ENCODE measurements around the gene ZNF418.
A peak's percentile ranks its signal among the peaks of the same experiment; 100 is the strongest.
"Not testable (repeated sequence)": the region's sequence is repeated elsewhere in the genome, so short reads cannot be mapped to it uniquely, and the experiment has no call there.

ZNF418 gene

DNA sequence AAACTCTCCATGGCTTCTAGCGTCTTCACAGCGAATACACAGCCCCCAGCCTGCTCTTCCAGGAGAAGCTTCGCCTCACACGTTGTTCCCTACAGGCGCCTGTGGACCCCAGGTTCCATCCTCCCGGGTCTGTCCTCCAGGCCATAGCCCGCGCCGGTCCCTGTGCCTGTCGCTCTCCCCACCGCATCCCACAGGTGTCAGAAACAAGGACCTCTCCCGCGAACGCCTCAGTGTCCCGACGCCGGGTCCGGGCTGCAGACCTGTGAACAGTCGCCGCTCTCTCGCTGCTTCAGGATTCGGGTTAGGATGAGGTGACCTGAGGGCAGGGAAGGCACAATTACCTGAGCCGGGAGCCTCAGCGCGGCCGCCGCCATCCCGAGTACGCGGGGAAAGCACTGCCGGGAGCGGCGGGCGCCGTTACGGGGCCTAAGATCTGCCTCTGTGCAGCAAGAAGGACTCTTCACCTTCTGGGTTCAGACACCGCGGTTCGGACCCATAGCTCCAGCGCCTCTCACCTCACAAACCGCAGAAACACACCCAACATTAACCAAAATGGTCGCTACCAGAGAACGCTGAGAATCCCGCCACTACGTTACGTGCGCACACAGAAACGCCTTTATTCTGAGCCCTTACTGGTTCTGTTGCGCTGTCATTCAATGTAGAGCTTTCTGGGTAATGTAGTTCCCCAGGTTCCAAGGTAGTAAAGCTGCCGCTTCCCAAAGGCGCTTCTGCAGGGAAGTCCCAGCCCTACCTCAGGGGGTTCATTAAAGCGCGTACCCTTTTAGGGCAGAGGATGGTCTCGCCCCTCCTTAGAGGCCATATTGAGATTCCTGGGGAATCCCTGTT, at the start of gene ZNF418:
TSS of gene ZNF418 (minus strand) at position 583 of the 846 bp plus-strand sequence. CDS start 1,580 bp downstream, outside the sequence.
- no peak for DNase-seq (ENCODE audit: low read depth)

DNA sequence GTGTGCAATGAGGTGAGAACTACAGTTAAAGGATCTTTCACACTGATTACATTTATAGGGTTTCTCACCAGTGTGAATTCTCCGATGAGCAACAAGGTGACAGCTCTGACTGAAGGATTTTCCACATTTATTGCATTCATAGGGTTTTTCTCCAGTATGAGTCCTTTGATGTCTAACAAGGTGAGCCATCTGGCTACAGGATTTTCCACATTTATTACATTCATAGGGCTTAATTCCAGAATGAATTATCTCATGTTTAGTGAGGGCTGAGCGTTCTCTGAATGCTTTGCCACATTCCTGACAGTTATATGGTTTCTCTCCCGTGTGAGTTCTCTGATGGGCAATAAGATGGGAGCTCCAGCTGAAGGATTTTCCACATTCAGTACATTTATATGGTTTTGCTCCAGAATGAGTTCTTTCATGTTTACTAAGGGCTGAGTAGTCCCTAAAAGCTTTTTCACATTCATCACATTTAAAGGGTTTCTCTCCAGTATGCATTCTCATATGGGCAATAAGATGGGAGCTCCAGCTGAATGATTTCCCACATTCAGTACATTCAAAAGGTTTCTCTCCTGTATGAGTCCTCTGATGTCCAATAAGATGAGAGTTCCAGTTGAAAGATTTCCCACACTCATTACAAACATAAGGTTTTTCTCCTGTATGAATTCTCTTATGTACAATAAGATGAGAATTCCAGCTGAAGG, 43.5 kb upstream of the ZNF418 start:
- DNase-seq (ENCODE audit: low read depth): no peak

- DNase-seq (ENCODE audit: low read depth): no peak
Observed at GRCh38 chr19:57974434-57974833, 39.2 kb upstream of the ZNF418 start, which contains the start of gene C19orf18. Gene C19orf18 (minus strand): TSS chr19:57974534. CDS start chr19:57974432, 102 bp downstream.

GRCh38 chr19:57964761-57965160, 29.6 kb upstream of the ZNF418 start:
- DNase-seq (ENCODE audit: low read depth): no peak

DNA sequence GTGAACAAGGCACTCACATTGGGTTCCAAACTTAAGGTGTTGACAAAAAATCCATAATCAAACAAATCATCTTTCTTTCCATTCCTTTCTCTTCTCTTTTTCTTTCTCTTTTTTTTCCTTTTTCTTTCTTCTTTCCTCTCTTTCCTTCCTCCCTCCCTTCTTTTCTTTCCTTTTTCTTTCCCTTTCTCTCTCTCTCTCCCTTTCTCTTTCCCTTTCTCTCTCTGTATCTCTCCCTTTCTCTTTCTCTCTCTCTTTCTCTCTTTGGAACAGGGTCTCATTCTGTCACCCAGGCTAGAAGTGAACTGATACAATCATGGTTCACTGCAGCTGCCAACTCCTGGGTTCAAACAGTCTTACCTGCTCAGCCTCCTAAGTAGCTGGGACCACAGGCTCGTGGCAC, 26.6 kb upstream of the ZNF418 start:
- DNase-seq (ENCODE audit: low read depth): no peak

GRCh38 chr19:57954996-57955395, 19.8 kb upstream of the ZNF418 start:
- DNase-seq (ENCODE audit: low read depth): no peak

- no peak for DNase-seq (ENCODE audit: low read depth)
Observed at GRCh38 chr19:57949702-57950101, 14.5 kb upstream of the ZNF418 start.

GRCh38 chr19:57949296-57949695, 14.1 kb upstream of the ZNF418 start:
- DNase-seq (ENCODE audit: low read depth): no peak

GRCh38 chr19:57947419-57948134, 12.4 kb upstream of the ZNF418 start, which contains the start of gene ZNF256:
Gene ZNF256 (minus strand): TSS chr19:57947706. CDS start chr19:57947474, 232 bp downstream.
- DNase-seq (ENCODE audit: low read depth): peak; percentile 79

GRCh38 chr19:57947088-57947418, 11.9 kb upstream of the ZNF418 start:
- DNase-seq (ENCODE audit: low read depth): no peak

GRCh38 chr19:57946316-57946715, 11.1 kb upstream of the ZNF418 start:
- no peak for DNase-seq (ENCODE audit: low read depth)

GRCh38 chr19:57941593-57941992, 6.4 kb upstream of the ZNF418 start:
- no peak for DNase-seq (ENCODE audit: low read depth)

DNA sequence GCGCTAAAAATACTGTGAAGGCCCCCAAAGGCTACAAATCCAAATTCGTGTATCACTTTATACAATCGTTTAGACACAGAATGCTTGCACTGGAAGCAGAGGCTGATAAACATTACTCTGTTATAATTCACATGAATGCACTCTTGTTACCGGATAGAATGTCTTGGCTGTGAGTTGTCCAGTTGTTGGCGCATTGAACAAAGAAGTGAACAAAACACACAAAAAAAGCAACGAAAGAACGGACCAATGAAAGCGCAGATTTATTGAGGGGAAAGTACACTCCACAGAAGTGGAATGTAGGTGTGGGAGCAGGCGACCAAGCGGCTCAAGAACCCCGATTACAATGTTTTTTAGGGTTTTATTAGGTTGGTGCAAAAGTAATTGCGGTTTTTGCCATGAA, 529 bp upstream of the ZNF418 start:
- DNase-seq (ENCODE audit: low read depth): no peak

DNA sequence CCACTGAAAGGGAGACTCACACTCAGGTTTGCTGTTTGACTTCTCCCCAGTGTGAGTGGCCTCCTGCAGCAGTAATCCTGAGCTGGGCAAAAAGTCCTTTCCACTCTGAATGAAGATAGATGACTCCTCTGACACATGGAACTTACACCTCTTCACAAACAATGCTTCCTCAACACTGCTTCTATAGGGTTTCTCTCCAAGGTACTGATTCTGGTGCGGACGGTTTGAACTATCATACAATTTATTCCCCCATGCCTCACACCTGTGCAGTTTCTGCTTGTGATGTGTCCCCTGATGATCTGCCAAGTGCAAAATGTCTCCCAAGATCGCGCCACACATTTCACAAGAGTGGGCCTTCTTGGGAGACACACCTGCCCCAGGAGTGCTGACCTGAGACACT, 7.6 kb downstream of the ZNF418 start:
- DNase-seq (ENCODE audit: low read depth): no peak

DNA sequence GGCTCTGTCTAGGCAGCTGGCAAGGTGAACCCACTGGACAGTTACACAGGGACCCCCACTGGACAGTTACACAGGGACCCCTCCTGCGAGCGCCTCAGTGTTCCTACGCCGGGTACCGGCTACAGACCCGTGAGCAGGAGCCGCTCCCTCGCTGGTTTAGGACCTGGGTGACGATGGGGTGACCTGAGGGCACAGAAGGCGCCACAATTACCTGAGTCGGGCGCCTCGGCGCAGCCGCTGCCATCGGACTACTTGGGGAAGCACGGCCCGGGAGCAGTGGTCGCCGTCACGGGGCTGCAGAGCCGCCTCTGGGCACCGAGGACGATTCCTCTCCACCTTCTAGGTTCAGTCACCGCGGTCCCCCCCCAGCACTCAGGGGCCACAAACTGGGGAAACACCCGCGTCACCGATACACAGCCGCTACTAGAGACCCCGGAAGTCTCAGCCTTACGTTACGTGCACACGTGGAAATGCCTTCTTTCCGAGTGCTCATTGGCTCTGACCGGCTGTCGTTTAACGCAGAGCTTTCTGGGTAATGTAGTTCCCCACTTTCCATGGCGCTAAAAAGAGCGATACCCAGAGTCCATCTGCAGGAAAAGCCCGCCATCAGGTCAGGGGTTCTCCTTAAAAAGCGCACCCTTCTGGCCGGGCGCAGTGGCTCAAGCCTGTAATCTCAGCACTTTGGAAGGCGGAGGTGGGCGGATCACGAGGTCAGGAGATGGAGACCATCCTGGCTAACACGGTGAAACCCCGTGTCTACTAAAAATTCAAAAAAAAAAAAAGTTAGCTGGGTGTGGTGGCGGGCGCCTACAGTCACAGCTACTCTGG, 18.8 kb downstream of the ZNF418 start, which contains the start of gene ZNF417:
TSS of gene ZNF417 (minus strand) at position 425 of the 828 bp plus-strand sequence. CDS start at position 244, 181 bp downstream.
- DNase-seq (ENCODE audit: low read depth): peak; percentile 75

DNA sequence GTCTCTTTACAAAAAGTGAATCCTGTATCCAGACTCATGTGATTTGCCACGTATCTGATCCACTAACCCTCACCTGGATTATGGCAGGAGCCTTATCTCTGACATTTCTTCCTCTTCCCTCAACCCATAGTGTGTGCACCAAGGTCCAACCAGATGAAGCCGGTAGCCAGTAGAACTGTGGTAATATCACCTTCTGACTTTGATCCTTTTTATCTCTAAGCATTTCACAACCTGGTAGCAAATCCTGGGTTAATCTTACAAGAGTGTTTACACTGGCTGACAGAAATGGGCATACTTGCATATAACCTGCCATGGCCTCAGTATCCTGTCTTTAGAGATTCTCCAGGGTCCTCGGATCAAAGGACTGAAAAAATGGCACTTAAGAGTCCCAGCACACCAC, 20.7 kb downstream of the ZNF418 start:
- DNase-seq (ENCODE audit: low read depth): no peak

DNA sequence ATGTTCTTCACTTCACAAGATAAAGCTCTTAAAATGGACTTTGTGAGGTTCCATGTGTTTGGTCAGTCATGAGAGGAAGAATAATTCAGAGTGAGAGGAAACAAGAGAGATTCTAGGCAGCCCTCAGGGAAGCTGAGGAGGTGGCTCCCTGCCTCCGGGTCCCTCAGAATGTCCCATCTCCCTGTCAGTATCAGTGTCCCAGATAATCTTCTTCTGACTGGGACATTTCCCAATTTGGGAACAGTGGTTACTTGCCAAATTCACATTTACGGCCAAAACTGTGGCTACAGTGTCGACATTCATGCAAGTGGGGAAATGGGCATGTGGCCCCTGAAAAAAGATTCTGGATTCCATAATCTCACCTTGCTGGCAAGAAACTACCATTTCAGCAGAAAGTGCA, 27.8 kb downstream of the ZNF418 start:
- DNase-seq (ENCODE audit: low read depth): no peak

DNA sequence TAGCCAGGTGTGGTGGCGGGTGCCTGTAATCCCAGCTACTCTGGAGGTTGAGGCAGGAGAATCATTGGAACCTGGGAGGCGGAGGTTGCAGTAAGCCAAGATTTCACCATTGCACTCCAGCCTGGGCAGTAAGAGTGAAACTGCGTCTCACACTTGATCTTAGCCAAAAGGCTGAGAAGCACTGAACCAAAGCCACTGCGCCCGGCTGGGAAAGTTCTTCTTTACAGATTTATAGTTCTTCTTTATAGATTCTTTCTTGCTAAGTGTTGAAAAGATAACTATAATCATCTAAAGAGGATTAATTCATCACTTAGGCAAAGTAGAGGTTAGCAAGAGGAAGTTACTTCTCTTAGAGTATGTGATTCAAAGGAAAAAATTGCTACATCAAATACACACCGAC, 29.9 kb downstream of the ZNF418 start:
- DNase-seq (ENCODE audit: low read depth): no peak

DNA sequence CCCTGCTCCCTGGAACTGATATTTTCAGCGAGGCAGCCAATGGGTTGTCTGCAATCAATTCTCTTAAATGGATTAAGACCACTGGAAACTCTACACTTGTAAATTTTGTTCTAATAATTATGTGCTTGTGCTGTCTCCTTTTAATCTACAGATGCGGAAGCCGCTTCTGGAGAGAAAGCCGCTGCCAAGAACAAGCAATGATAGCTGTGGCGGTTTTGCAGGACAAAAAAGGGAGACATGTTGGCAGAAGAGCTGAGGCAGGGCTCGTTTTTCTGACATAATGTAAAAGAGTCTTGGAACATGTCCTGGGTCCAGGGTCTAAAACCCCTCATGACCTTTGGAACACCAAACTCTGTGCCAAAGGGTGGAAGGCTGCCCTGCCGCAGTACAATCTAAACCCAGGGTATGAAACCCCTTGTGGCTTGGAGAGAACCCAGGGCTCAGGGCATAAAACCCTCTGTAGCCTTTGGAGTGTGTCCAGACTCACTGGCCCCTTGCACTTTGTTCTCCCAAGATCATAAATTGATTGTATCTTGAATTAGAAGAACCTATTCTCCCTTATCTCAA, 31.5 kb downstream of the ZNF418 start:
- no peak for DNase-seq (ENCODE audit: low read depth)

DNA sequence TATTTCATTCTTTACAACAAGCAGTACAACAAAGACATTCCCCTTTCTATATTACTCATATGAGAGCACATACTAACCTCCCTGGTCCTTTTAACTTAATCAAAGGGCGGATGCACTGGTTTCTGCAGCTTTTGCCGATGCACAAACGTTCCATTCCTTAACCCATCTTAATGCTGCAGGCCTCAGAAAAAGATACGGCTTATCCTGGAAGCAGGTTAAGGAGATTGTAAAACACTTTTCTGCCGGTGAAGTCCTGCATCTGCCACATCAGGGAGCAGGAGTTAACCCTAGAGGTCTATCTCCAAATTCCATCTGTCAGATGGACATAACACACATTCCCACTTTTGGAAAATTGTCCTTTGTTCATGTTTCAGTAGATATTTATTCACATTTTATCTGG, 34.9 kb downstream of the ZNF418 start:
- no peak for DNase-seq (ENCODE audit: low read depth)

GRCh38 chr19:57890706-57891105, 44.5 kb downstream of the ZNF418 start:
- DNase-seq (ENCODE audit: low read depth): not testable (repeated sequence)

All from stimulated activated CD8-positive, alpha-beta memory T cell treated with anti-CD3 and anti-CD28 coated beads, Interleukin-12 subunit alpha, Interleukin-12 subunit beta, amount 100 ng/mL, for 4 hours (primary cell).